ENCODE measurements around the gene SUSD1.
"Not testable (repeated sequence)": the region's sequence is repeated elsewhere in the genome, so short reads cannot be mapped to it uniquely, and the experiment has no call there.

SUSD1 gene

DNA sequence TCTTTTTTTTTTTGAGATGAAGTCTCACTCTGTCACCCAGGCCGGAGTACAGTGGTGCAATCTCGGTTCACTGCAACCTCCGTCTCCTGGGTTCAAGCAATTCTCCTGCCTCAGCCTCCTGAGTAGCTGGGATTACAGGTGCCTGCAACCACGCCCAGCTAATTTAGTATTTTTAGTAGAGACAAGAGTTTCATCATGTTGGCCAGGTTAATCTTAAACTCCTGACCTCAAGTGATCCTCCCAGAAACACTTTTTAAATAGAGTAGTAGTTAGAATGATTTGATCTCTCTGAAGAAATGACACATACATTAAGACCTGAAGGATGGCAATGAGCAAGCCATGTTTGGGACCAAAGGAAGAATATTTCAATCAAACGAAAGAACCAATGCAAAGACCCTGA is 46.7 kb downstream of the SUSD1 start:
- not testable (repeated sequence) for DNase-seq

DNA sequence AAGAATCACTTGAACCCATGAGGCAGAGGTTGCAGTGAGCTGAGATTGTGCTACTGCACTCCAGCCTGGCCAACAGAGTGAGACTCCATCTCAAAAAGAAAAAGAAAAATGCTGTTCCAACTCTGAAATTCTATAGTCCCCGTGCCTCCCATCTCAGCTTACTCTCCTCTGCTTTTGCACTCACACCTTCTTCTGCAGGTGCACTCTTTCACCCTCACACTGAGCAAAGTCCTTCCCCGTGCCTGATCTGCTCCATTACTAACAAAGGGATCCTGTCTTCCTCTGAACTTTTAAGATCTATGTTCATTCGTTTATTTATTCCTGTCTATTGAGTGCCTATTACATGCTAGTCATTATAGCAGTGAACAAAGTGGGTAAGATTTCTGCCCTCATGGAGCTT is 47.8 kb downstream of the SUSD1 start:
- no peak for DNase-seq

DNA sequence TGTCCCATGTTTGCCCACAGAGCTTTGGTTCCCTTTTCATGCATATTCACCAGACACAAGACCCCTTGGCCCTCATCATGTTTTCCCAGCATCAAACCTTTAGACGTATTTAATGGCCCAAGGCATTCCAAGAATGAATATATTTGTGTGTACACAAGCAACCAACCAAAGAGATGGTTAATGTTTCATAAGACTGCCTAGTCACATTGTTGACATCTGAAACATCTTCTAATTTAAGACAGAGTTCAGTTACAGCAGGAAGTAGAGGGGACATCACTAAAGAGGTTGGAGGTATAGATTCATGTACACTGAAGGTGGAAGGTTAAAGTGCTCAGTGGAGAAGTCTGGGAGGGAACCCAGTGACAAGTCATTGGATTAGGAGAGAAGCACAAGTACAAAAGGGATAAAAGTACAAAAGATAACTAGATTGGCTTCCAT is 49.1 kb downstream of the SUSD1 start:
- DNase-seq, result no peak

DNA sequence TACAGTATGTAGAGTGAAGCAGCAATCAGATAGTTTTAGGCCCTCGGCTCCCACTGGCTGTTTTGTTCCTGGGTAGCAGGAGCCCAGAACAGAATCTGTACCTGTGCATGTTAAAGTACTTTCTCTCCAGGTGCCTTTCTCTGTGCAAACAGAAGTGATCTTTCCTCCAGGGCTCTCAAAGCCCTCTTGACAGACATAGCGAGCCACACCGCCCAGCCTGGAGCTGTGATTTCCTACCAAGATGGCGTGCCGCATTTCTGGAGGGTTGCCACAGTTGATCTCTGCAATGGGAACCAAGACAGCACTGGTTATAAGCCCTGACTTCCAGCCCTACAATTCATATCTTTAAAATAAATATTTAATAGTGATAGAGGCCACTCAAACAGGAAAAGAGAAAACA is 50.9 kb downstream of the SUSD1 start:
- no peak for DNase-seq

DNA sequence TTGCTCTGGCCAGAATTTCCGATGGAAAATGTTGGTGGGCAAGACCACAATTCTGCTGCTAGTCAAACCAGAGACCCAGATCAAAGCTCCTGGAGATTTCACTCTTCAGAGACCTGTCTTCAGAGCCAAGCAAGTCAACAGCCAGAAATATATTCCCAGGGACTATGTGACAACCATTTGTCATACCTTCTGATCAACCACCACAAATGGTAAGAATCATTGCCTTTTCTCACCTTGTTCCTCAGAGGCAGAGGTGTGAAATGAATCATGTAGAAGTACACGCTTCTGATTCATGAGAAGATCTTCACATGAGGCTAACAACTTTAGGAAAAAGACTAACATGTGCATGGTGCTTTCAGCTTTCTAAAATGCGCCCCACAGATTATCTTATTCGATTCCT is 53.5 kb downstream of the SUSD1 start:
- DNase-seq, result no peak

DNA sequence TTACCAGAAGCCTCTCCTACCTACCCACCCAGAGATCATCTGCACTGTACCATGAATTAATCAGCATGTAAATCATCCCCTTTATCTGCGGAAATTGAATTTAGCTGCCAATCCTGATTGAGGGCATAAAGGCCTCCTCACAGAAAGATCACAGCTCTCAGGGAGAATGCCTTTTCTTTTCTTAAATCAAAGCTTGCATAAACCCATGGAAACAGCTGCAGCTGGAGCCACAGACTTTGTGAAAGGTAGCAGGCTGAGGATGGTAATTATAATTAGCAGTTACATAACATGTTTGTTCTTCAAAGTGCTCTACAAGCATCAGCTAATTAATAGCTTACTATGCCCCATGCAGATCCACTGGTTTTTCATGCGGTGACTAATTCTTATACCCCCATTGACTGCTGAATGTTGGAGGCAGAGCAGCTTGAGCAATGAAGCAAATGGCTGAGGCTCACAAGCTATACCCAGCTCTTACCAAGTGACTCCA is 54.6 kb downstream of the SUSD1 start:
- peak; percentile 3 for DNase-seq

DNA sequence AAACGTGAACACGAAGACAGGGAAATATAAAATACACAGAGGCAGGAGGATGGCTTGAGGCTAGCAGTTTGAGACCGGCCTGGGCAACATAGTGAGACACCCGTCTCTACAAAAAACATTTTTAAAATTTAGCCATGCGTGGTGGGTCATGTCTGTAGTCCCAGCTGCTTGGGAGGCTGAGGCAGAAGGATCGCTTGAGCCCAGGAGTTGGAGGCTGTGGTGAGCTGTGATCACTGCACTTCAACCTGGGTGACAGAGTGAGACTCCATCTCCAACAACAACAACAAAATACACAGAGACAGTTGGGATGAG is 55.1 kb downstream of the SUSD1 start:
- no peak for DNase-seq

DNA sequence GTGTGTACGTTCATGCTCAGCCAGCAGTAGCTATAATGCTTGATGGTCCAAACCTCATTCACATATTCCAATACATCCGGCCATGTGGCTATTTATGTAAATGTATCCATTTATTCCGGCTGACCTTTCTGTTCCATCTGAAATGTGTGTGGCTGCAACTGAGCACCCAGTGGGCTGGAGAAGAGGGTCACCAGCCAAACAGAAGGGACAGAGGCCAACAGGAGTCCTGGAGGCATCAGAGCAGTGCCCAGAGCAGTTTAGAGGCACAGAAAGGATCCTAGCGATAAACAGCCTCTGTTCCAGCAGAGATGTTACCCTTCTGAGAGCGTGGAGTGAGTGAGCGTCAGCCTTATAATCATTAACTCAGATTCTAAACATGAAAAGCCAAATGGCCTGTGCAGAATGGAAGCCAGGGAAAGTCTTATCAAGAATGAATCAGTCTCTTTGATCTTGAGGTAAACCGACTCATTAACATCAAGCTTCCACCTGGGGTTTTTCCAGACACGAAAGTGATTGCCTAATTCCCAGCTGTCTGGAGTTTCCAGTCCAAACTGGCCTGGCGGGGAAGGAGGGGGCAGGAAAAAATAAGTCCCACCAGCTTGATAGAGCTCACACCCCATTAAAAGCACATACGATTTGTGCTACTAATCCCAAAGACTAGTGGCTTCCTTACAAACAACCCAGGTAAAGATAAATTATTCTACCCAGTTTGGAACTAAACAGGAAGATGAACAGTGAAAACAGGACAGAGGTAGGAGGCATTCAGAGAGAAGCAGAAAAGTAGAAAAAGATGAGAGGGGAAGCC is 55.7 kb downstream of the SUSD1 start:
- DNase-seq, result no peak

DNA sequence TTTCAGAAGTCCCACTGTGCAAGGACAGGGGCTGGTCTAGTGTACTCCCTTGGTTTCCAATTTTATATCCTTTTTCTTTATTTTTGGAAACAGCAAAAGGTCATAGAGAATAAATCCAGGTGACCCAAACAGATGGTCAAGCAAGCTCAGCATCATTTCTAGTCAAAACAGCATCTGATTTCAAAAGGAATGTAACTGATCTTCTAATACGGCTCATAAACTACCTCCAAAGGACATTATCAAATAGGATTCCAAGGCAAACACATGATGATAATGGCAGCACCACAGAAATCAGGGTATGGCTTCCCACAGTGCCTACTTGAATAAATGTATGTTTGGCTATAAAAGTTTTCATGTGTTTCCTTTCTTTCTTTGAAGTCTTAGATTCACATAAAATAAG is 57.1 kb downstream of the SUSD1 start:
- DNase-seq, result no peak

DNA sequence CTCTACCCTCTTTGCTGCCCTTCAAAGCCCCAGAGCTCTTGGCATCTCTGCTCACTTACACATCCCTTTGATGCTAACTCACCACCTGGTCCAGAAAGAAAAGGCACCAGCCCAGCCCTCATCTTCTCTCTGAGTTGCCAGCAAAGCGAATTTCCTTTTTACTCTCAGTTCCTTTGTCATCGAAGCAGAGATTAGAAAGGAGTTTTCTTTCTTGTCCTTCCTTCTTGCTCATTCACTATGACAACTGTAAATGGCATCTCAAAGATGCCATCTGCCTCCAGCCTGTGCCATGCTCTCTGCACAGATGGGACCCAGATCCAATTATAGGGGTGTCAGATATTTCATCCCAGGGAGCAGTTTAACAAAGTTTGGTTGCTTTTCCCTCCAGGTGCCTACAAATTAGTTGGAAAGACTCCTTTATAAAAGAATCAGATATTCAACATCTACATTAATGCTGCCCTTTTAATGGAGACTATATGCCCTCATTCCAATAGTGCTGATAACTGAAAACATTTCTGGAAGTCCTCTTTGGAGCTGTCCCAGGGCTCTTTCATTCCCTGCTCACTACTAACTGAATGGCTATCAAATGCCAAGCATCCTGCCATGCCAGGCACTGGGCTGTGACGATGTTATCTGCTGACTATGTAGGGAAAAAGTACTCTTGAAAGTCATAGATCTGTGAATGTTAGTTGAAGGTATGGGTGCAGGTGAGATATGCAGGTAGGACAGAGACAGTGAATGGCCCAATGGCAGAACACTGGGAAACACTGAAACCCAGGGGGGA is 58.9 kb downstream of the SUSD1 start:
- DNase-seq, result no peak

DNA sequence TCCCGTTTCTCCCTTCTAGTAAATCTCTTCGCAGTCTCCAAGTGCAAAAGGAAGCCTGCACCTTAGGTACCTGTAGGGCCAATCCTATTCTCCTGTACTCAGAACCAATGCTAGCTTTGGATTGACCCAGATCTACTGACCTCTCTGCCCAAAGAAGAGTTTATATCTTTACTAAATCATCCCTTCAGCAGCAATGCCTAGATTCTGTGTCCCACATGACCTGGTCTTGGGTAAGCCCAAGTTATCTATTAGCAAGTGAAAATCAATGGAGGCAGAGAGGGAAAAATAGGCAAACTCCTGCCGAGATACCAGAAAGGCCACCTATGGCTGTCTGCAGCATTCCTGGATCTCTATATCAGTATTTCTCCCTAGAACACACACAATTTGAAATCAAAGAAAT is 60.0 kb downstream of the SUSD1 start:
- DNase-seq, result no peak

DNA sequence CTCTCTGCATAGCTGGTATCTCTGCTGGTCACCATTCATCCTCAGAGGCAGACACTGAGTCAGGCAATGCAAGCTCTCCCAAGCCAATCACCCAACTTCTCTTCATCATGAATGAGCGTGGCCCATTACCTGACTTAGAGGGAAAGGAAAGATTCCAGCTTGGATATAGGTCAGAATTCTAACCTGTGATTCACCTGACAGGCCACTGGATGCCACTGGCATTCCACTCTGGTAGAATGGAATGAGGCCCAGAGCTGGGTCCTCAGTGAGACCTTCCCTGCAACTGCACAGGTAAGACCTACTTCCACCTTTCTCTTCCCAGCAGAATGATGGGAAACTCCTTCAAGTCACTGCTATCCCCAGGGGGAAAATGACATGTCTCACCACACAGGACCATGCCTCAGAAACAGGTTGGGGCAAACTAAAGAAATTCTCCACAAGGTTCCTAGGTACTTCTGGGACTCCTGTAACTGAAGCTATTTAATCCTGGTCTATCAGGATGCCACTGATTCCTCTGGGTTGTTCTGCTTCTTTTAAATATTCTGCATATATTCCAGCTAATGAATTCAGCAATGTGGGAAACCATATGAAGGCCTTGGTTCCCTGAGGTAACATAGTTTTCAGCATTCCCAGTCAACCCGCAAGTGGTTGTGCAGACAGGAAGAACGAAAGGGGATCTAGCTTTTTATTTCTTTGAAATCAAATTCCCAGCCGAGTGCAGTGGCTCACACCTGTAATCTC is 62.0 kb downstream of the SUSD1 start:
- DNase-seq, result peak; percentile 5

DNA sequence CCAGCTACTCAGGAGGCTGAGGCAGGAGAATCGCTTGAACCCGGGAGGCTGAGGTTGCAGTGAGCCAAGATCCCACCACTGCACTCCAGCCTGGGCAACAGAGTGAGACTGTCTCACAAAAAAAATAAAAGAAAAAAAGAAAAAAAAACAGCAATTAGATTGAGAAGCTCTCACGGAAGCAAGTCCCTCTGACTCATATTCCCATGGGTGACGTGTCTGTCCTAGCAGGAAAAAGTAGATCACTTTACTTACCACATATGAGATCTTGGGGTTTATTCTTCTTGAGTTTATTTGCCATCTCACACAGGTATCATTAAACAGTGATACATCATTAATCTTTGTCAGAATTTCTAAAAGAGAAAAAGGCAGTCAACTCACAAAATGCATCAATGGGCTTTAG is 62.6 kb downstream of the SUSD1 start:
- DNase-seq, result no peak

DNA sequence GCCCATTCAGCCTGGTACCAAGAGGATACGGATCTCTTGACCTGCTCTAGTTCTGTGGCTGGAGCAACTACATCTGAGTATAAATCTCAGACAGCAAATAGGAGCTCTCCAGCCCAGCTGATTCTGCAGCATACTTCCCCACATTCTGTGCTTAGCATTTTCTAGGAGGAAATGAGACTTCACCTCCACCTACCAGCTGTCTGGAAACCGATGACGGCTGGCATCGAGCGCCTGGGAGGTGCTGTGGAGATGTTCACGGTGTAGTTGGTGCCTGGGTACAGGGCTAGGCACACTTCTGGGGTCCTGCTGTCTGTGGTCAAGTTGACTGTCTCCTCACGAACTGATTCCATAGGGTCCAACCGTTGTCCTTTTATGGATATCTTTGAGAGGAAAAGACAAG is 63.6 kb downstream of the SUSD1 start:
- DNase-seq, result no peak

DNA sequence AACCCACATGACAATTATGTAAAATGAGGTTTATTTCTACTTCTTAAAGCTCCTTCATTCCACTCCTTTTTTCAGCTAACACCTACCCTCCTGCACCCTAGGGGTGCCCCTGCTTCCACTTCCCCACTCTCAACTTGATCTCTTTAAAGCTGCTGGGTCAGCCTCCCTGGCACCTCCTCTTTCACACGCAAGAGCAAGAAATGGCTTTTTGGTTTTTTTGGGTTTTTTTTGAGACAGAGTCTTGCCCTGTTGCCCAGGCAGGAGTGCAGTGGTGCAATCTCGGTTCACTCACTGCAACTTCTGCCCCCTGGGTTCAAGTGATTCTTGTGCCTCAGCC is 64.4 kb downstream of the SUSD1 start:
- DNase-seq, result no peak

DNA sequence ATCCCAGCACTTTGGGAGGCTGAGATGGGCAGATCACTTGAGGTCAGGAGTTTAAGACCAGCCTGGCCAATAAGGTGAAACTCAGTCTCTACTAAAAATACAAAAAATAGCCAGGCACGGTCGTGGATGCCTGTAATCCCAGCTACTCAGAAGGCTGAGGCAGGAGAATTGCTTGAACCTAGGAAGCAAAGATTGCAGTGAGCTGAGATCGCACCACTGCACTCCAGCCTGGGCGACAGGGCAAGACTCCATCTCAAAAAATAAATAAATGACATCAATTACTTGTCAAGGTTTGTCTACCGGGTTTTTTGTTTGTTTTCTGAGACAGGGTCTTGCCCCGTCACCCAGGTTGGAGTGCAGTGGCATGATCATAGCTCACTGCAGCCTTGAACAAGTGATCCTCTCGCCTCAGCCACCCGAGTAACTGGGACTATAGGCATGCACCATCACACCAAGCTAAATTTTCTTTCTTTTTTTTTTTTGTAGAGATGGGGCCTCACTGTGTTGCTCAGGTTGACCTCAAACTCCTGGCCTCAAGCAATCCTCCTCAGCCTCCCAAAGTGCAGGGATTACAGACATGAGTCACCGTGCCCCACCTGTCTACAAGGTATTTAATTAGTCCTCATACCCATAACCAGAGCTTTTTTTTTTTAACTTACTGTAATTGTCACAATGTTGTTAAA is 64.9 kb downstream of the SUSD1 start:
- DNase-seq, result no peak

DNA sequence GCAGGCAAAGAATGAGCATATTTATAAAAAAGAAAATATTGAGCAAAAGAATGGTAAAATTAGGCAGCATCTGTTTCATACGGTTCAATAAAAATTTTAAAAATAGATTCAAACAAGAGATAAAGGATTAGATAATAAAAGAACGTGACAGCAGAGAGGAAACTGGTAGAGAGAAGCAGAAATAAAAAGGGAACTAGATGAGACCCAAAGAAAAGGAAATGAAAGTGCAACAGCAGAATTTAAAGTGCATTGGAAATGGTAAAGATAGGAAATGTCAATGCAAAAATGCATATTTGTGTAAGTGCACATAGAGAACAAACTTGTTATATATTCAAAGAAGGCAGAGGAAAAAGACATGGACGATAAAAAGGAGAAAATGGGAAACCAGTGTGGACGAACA is 70.2 kb downstream of the SUSD1 start:
- no peak for DNase-seq

DNA sequence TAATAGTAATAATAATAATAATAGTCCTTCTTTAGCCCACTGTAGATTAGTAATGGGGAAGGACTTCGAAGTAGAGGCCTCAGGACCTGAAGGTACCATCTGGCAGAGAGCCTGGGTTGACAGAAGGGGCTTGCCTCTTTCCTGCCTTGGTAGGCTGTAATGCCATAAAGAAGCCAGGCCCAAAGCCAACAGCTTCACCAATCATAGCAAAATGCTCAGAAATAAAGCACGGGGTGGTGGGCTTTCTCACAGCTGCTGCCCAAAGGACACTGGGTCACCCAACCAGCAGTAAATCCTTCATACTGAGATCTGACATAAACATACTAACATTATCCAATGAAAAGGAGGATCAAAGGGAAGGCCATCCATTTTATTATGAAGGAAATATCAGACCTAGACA is 70.7 kb downstream of the SUSD1 start:
- DNase-seq, result no peak

DNA sequence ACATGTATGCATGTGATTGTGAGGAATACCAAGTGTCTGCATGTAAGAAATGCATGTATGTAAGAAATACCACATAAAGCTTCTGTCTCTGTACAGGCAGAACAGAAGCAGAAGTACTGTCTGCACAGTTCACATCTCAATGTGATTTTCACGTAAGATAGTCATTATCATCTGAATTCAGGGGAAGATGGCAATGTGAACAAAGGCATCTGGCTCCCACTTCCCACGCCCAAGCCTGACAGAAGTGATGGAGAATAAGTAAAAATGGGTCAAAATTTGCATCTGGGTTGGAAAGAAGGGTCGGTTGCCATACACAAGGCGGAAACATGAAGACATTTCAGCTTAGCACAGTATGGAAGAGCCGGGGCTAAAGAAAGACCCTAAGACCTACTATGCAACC is 71.7 kb downstream of the SUSD1 start:
- DNase-seq, result no peak

DNA sequence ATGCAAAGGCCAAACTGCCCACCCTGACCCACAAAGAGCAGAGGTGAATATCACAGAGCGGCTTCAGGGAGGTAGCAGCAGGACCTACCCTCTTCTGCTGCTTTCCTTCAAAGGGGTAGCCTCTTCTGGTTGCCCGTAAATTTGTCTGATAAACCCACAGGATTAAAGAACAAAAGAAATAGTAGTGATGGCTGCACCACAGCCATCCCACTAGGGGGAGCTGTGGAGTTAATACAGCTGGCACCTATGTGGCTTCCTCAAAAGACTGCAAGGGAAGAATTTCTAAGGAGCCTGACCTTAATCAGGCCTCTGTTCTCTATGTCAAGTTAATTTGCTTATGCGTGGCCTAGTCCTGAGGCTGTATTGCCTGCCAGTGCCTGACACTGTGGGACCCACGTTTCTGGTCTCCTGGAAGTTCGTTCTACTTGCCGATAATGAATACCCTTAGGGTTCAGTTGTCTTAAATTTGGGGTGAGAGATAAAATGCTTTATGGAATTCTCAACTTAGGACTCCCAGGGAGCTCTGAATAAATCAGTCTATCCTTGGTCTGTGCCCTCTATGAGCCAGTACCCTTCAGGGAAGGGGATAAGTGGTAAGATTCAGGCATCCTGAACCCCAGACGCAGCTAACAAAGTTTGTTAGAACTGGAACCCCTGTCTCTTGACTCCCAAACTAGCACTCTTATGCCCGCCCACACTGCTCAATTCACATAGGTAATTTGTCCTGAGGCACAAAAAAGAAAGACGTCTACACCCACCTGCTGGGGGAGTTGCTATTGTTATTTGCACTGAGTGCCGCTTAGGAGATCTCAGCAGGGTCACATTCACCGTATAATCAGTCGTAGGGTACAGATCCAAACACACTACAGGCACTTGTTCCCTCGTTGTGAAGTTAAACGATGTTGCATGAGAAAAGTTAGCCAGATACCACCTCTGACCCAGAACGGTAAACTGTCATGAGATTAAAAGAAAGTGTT is 77.1 kb downstream of the SUSD1 start:
- peak; percentile 92 for DNase-seq

DNA sequence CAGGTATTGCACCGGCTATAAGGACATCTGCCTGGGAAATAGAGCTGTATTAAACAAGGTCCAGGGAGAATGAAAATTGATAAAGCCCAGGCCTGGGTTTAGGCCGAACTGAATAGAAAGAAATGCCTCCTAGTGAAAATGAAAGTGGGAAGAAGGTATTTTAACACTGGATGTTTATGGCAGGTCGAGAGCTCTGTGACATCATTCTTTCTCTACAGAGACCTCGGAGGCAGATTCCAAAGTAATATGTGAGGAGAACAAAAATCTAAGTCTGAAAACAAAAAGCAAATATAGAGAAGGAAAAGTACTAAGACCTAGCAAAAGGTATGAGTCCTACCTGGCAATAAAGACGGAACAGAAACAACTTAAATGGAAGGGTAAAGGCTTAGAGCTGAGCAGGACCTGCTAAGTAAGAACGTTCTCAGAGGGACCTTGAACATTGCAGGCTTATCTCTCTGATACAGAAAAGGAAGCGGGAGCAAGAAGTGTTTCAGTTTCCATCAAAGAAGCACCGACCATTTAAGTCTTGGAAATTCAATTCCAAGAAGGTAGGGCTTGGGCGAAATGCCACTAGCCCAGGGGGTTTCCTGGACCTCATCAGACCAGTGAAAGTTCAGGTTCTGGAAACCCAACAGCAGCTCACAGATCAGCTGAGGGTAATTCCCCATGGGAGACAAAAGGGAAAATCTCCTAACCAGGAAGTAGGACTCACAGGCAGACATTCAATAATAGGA is 80.0 kb downstream of the SUSD1 start:
- DNase-seq, result no peak
